ENCODE measurements around the gene CACNG4.

DNA sequence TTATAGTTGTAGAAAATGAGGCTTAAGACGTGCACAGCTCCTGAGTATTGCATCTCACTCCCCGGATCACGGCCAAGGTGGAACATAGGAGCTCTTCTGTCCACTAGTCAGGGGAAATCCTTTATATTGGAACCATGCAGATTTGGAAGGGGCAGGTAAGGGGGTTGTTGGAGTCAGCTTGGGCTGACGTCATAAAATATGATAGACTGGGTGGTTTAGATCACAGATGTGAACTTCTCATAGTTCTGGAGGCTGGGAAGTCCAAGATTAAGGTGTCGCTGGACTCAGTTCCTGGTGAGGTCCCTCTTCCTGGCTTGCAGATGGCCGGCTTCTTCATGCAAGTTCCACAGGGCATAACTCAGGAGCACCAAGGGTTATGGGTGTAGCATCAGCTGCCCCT, 5.6 kb downstream of the CACNG4 start:
- TF ChIP-seq, protein P1, sequence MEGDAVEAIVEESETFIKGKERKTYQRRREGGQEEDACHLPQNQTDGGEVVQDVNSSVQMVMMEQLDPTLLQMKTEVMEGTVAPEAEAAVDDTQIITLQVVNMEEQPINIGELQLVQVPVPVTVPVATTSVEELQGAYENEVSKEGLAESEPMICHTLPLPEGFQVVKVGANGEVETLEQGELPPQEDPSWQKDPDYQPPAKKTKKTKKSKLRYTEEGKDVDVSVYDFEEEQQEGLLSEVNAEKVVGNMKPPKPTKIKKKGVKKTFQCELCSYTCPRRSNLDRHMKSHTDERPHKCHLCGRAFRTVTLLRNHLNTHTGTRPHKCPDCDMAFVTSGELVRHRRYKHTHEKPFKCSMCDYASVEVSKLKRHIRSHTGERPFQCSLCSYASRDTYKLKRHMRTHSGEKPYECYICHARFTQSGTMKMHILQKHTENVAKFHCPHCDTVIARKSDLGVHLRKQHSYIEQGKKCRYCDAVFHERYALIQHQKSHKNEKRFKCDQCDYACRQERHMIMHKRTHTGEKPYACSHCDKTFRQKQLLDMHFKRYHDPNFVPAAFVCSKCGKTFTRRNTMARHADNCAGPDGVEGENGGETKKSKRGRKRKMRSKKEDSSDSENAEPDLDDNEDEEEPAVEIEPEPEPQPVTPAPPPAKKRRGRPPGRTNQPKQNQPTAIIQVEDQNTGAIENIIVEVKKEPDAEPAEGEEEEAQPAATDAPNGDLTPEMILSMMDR (conservative IDR thresholded peaks at IDR 0.05; ENCODE audit: low read length): no peak
- TF ChIP-seq EZH2phosphoT487 (IDR thresholded peaks at IDR 0.05; ENCODE audit: borderline replicate concordance): no peak
